A172 (cell line): Measurements from ENCODE around the gene CCDC160. TPM values are rescaled to one million over a fixed set of nuclear protein-coding genes. Genes with fewer than 3 reads are reported as not detected.
"Not testable (repeated sequence)": the region's sequence is repeated elsewhere in the genome, so short reads cannot be mapped to it uniquely, and the experiment has no call there.

Source experiments
- DNase-seq: peaks from one replicate; pipeline ENCODE4 v3.0.0-alpha.2; 2015; ENCODE audit warnings: low spot score
- total RNA-seq: library from RNA; depleted of rRNA; stranded (reverse); fragments of >200 nt; shearing (Covaris generic); gene quantifications from 2 replicates; pipeline ENCODE4 v1.2.3, GENCODE V29; 2014; rRNA removed

The CCDC160 gene
- total RNA-seq, result 0.17 TPM in 1 of 2 replicates, not detected in the other

- no peak for DNase-seq
Observed at GRCh38 chrX:134236626-134237614, at the start of gene CCDC160. Gene CCDC160, plus strand, starts transcription at chrX:134237182. Its CDS starts 7,619 bp downstream, at chrX:134244801.

GRCh38 chrX:134191281-134191680, 45.7 kb upstream of the CCDC160 start:
- no peak for DNase-seq

DNA sequence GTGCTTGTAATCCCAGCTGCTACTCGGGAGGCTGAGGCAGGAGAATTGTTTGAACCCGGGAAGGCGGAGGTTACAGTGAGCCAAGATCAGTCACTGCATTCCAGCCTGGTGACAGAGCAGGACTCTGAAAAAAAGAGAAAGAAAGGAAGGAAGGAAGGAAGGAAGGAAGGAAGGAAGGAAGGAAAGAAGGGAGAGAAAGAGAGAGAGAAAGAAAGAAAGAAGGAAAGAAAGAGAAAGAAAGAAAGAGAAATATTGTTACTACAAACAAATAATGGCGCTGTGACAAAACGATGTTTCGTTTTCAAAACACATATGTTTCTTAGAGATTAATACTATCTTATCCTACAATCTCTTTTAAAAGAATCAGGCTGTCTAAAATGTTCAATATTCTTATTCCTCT, 42.1 kb upstream of the CCDC160 start:
- DNase-seq, result no peak

GRCh38 chrX:134202561-134202960, 34.4 kb upstream of the CCDC160 start:
- DNase-seq, result no peak

- no peak for DNase-seq
Observed at GRCh38 chrX:134206221-134206620, 30.8 kb upstream of the CCDC160 start.

GRCh38 chrX:134210465-134210864, 26.5 kb upstream of the CCDC160 start:
- DNase-seq, result no peak

DNA sequence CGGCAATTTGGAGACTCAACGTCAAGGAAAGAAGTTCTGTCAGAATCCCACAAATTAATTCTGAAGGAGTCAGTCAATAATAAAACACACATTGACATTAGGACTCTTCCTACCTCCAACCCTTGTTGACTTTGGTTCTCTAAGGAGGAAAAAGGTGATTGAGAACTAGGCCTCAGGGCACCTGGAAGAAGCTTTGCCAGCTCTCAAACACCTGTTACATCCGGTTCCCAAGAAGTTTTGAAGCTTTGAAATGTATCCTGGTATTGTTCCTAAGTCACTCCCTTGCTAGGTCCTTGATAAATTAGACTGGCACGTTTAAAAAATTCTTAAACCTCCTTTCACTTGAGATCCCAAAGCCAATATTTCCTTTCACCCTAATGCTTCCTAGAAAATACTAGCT, 1.7 kb upstream of the CCDC160 start:
- no peak for DNase-seq

DNA sequence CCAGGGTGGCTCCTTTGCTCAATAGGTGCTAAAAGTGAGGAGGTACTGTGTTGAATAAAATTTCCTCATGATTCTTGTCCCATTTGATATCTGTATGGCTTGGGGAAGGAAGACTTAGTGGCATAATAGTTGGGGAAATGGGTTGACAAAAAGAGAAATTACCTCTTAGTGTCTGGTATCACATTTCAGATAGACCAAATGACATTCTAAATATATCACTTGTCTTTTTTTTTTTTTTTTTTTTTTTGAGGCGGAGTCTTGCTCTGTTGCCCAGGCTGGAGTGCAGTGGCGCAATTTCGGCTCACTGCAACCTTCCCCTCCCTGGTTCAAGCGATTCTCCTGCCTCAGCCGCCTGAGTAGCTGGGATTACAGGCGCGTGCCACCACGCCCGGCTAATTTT, 1.2 kb downstream of the CCDC160 start:
- not testable (repeated sequence) for DNase-seq

- DNase-seq, result no peak
Observed at GRCh38 chrX:134239016-134239415, 2.0 kb downstream of the CCDC160 start.

- DNase-seq, result no peak
Observed at GRCh38 chrX:134240209-134240608, 3.2 kb downstream of the CCDC160 start.

GRCh38 chrX:134241960-134242619, 5.1 kb downstream of the CCDC160 start:
- DNase-seq, result no peak

GRCh38 chrX:134244043-134244442, 7.1 kb downstream of the CCDC160 start:
- DNase-seq, result no peak

DNA sequence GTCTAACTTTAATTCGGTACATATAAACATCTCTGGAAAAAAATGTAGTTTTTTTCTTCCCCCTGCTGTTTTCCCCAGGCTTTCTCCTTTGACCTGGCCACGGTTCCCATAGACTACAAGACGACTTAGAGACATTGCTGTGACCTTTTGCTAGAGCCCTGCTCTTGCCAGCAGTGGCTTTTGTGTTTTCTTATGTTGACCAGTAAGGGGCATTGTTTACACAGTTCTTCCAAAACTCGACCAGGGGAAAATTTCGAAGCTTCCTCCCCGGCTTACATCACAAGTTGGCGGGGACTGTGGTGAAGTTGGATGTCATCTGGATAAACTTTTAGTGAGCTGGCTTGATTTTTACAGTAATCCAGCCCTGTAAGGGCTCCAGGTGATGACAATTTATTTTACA, 9.3 kb downstream of the CCDC160 start:
- DNase-seq, result no peak

- no peak for DNase-seq
Observed at GRCh38 chrX:134247492-134247891, 10.5 kb downstream of the CCDC160 start.

DNA sequence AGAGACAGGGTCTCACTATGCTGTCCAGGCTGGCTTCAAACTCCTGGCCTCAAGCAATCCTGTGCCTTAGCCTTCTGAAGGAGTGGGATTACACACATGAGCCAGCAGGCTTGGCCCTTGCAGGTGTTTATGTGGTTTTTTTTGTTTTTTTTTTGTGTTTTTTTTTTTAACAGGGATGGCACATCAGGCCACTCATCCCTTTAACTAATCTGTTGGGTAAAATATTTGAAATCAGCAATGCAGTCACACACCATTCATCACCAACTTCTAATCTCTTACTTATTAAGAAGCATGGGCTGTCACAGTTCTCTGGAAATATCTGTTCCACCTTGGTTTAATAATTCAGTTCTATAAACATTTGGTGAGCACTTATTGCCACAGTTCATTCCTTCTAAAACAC, 12.3 kb downstream of the CCDC160 start:
- DNase-seq, result no peak

DNA sequence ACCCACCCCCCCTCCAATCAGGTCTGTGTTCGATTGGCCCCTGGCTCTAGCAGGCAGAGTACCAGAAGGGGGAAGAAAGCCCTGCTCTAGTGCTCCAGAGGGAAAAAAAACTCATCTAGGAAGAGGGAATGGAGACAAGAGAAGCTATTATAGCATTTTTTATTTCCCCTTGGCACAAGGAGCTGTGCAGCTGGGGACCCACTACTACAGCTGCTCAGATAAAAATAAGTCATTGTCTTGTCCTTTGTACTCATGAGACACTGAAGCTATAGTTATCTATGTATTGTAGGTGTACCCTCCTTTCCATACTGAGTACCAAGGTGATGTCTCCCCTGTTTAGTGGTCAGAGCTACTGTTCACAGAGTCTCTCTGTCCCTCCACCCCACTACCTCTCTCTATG, 14.3 kb downstream of the CCDC160 start:
- no peak for DNase-seq

GRCh38 chrX:134254511-134254910, 17.5 kb downstream of the CCDC160 start:
- DNase-seq, result no peak

- DNase-seq, result no peak
Observed at GRCh38 chrX:134255555-134255954, 18.6 kb downstream of the CCDC160 start.

DNA sequence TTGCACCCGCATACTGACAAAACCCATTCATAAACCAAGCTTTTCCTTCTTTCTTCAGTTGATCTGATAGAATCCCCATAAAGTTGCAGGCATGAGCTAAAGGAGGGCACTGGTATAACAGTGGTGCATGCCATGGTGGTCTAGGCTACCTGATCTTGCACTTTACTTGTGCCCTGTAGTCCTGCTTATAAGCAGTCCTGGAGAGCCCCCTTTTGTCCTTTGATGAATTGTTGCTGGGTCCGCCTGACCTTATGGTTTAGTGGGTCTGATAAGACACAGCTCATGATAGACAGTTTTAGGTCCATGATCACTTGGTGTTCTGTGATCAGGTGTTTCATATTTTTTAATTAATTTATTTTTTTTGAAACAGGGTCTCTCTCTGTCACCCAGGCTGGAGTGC, 19.7 kb downstream of the CCDC160 start:
- DNase-seq, result no peak

DNA sequence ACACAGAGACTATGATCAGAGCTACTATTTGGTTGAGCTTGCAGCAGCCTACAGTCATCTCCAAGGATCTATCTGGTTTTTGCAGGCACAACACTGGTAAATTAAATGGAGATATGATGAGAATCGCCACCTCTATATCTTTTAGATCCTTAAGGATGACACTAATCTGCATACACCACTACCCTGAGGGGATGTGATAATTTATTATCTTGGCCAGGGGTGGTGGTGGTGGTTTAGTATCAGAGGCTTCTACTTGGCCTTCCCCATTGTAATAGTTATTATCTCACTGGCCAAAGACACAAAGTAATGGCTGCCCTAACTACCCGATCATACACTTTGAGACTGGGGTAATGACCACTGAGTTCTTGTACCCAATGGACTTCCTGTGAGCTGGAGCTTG, 21.2 kb downstream of the CCDC160 start:
- no peak for DNase-seq

DNA sequence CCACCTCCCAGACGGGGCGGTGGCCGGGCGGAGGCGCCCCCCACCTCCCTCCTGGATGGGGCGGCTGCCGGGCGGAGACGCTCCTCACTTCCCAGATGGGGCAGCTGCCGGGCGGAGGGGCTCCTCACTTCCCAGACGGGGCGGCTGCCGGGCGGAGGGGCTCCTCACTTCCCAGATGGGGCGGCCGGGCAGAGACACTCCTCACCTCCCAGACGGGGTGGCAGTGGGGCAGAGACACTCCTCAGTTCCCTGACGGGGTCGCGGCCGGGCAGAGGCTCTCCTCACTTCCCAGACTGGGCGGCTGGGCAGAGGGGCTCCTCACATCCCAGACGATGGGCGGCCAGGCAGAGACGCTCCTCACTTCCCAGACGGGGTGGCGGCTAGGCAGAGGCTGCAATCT, 49.0 kb downstream of the CCDC160 start:
- not testable (repeated sequence) for DNase-seq

- DNase-seq, result no peak
Observed at GRCh38 chrX:134287346-134287745, 50.4 kb downstream of the CCDC160 start.

- DNase-seq, result no peak
Observed at GRCh38 chrX:134294548-134294947, 57.6 kb downstream of the CCDC160 start.
